NCI-H82 (cell line): ENCODE measurements around the gene MRTFB.
A peak's percentile ranks its signal among the peaks of the same experiment; 100 is the strongest.

ENCODE experiments used
- DNase-seq: peaks from one replicate; lab custom pipeline; 2025; lab: John Stamatoyannopoulos, UW

Gene MRTFB

DNA sequence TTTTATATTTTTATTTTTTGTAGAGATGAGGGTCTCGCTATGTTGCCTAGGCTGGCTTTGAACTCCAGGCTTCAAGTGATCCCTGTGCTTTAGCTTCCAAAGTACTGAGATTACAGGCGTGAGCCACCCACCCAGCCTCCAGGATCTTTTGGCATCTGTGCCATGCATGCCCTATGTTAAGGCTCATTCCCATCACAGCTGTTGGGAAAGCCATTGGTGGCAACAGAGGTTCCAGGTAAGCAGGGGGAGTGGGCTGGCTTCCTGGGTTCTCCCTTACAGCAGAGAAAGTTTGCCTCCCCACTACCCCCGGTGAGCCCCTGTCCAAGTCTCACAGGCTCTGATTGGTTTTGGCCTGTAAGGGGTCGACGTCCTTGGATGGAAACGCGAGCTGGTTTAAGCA, 8.9 kb upstream of the MRTFB start:
- DNase-seq = no peak

DNA sequence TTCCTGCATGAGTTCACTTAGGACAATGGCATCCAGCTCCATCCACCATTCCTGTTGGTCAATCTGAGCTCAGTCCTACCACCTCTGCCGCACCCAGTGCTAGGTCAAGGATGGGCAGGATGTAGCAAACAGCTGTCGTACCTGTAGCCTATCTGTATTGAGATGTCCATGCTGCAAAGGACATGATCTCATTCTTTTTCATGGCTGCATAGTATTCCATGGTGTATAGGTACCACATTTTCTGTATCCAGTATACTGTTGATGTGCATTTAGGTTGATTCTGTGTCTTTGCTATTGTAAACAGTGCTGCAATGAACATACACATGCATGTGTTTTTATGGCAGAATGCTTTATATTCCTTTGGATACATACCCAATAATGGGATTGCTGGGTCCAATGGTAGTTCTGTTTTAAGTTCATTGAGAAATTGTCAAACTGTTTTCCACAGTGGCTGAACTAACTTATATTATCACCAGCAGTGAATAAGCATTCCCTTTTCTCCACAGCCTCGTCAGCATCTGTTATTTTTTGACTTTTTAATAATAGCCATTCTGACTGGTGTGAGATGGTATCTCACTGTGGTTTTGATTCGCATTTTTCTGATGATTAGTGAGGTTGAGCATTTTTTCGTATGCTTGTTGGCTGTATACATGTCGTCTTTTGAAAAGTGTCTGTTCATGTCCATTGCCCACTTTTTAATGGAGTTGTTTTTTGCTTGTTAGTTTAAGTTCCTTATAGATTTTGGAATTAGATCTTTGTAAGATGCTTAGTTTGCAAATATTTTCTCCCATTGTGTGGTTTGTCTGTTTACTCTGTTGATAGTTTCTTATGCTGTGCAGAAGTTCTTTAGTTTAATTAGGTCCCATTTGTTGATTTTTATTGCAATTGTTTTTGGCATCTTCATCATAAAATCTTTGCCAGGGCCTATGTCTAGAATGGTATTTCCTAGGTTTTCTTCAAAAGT, 7.2 kb upstream of the MRTFB start:
- no peak for DNase-seq

- no peak for DNase-seq
Observed at GRCh38 chr16:14069818-14070217, 1.3 kb upstream of the MRTFB start.

DNA sequence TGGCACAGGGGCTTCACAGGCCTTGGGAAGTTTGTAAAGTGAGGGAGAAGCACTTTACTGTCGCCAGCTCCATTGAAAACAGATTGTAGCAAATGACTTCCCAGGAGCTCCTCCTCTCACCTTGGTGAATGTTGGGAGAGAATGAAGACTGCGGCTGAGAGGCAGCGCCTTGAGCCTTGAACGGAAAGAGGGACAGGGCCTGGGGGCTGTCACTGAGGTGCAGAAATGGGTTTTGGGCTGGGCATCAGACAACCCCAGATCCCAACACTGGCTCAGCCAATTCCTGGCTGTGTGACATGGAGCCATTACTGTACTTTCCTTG, 603 bp upstream of the MRTFB start:
- DNase-seq = no peak

DNA sequence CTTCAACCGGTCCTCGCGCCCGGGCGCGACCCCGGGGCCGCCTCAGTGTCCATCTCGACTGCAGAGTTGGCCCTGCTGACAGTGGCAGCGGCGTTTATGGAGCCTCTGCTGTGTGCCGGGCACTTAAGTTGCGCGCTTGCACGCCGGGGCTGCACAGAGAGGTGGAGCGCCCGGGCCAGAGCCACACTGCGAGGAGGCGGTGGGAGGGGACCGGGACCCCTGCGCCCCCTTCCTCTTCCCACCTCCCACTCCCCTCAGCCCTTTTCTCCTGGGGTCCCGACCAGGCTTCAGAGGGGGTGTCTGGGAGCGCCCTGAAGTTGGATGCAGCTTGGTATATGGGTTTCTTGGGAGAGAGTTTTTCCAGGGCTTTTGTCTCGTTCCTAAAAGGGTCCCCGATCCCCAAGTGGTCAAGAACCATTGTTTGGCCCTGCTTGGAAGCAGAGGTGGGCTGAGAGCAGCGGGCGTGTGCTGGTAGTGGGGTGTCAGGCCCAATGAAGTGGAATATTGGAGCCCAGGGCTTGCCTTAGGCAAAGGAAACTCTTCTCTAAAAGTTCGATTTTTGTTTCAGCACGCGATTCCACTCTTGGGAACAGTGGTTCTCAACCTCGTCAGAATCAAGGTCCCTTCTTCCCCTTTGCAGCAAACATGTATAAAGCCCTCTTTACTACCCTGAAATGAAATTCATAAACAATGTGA, 605 bp downstream of the MRTFB start:
- DNase-seq = peak; percentile 49

- DNase-seq = no peak
Observed at GRCh38 chr16:14072360-14072759, 1.2 kb downstream of the MRTFB start.

- DNase-seq = no peak
Observed at GRCh38 chr16:14074544-14074943, 3.4 kb downstream of the MRTFB start.

GRCh38 chr16:14077918-14078317, 6.8 kb downstream of the MRTFB start:
- no peak for DNase-seq

DNA sequence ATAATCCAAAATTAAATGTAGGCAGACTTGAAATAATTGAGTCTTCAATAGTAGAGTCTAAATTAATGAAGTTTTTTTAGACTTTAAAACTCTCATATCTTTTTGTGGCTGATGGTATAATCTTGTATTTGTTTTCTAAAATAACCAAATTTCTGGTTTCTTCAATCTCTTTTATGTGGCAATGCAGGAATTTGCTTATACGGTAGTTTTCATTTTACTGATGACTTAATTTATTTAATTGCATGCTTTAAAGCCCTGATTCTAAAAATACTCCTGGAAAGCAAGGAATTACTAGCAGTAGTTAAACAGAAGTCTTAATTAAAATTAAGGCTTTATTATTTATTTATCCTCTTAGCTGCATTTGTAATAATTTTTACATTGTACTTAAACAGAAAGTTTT, 15.4 kb downstream of the MRTFB start:
- no peak for DNase-seq

DNA sequence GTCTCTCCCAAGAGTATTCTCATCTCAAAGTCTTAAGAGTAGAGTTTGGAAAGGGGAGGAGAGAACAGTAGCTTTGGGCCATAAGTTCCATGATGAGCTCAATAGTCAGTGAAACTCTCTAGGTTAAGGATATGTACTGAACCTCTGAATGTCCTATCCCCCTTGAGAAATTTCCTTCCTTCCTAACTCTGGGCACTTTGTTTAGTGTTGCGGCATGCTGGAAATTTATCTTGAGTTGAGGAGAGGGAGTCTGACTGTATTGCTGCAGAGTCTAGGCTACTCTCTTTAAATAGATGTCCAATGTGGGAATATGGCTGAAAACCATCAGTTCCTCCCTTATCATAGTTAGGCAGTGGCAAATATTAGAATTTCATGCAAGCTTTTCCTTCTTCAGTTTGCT, 16.1 kb downstream of the MRTFB start:
- DNase-seq = no peak

- no peak for DNase-seq
Observed at GRCh38 chr16:14087590-14088154, 16.6 kb downstream of the MRTFB start.

DNA sequence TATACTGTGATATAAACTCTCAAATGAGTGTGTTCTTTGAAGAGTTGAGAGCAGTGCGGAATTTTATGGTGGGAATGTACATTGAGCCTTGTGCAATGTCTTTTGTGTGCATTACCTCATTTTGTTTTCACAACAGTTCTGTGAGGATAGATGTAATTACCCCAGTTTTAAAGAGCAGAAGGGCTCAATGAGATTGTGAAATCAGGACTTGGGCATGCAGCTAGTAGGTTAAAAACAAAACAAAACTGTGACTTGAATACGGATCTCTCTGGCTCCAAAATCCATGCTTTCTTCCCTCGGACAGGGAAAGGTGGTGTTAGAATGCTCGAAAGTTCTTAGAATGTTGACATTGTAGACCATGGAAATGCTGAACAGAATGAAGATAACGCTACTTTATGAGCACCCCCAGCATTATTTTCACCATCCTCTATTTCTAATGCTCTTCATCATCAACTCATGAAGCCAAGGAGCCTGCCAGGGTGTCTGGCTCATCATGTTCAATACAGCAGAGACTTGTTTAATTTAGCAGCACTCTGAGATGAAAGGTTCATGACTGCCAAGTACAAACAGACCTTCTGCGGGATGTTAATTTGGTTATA, 17.1 kb downstream of the MRTFB start:
- no peak for DNase-seq

DNA sequence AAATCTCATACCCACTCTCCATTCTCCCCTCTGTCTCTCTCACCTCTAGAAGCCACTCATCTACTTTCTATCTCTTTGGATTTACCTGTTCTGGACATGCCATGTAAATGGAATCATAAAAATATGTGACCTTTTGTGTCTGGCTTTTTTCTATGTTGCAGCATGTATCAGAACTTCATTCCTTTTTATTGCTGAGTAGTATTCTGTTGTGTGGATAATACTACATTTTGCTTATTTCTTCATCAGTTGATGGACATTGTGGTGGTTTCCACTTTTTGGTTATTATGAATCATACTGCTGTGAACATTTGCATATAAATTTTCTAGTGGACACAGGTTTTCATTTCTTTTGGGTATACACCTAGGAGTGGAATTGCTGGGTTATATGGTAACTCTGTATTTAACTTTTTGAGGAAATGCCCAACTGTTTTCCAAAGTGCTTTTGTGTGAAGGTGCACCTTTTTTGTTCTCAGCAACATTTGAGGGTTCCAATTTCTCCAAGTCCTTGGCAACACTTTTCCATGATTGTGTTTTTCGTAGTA, 18.2 kb downstream of the MRTFB start:
- no peak for DNase-seq

- no peak for DNase-seq
Observed at GRCh38 chr16:14092561-14092960, 21.4 kb downstream of the MRTFB start.

DNA sequence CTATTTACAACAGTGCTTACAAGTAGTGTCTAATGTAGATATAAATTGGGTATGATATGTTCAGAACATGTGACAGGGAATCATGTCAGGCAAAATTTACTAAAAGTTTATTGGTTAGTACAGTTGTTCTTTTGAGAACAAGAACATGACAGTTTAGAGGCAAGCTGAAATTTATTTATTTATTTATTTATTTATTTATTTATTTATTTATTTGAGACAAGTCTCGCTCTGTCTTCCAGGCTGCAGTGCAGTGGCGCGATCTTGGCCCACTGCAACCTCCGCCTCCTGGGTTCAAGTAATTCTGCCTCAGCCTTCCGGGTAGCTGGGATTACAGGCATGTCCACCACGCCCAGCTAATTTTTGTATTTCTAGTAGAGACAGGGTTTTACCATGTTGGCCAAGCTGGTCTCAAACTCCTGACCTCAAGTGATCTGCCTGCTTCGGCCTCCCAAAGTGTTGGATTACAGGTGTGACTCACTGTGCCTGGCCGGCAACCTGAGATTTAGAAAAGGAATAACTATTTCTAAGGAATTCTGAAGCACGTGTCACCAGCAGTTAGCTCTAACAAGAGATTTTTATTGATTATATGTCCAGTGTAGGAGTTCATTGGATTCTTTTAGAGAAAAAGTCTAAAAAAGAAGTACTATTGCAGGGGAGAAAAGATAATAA, 24.9 kb downstream of the MRTFB start:
- DNase-seq = no peak

DNA sequence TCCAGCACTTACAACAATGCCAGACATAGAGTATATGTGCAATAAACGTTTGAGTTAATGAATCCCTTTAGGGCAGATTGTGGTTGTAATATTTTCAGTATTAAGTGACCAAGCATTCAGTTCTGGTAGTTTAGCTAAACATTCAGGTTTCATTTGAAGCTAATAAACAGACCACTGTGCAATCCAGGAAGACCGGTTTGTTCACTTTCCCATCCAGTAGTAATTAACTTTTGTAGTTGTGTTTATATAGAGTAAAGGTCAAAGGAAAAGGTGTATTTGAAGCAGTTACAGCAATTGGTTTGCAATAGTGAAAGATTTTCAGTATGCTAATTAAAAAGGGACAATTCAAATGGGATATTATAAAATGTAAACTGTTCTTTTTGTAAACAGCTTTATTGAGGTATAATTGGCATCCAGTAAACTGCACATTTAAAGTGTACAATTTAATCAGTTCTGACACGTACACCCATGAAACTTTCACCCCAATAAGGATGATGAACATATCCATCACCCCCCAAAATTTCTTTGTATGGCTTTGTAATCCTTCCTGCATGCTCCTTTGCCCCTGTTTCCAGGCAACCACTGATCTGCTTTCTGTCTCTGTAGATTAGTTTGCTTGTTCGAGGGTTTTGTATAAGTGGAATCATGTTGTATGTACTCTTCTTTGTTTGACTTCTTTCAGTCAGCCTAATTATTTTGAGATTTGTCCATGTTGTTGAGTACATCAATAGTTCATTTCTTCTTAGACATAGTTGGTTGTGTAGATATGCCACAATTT, 26.3 kb downstream of the MRTFB start:
- DNase-seq = no peak

DNA sequence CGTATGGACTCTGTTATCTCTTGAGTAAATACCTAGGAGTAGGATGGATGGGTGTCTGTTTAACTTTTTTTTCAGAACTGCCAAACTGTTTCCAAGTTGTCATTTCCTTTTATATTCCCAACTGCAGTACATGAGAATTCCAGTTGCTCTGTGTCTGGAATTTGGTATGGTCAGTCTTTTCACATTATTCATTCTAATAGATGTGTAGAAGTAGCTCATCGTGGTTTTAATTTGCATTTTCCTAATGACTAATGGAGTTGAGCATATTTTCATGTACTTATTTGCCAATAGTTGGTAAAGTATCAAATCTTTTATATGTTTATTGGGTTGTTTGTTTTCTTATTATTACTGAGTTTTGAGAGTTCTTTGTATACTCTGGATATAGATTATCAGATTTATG, 27.0 kb downstream of the MRTFB start:
- no peak for DNase-seq

GRCh38 chr16:14100825-14101224, 29.7 kb downstream of the MRTFB start:
- DNase-seq = no peak

- DNase-seq = no peak
Observed at GRCh38 chr16:14101415-14101814, 30.3 kb downstream of the MRTFB start.

DNA sequence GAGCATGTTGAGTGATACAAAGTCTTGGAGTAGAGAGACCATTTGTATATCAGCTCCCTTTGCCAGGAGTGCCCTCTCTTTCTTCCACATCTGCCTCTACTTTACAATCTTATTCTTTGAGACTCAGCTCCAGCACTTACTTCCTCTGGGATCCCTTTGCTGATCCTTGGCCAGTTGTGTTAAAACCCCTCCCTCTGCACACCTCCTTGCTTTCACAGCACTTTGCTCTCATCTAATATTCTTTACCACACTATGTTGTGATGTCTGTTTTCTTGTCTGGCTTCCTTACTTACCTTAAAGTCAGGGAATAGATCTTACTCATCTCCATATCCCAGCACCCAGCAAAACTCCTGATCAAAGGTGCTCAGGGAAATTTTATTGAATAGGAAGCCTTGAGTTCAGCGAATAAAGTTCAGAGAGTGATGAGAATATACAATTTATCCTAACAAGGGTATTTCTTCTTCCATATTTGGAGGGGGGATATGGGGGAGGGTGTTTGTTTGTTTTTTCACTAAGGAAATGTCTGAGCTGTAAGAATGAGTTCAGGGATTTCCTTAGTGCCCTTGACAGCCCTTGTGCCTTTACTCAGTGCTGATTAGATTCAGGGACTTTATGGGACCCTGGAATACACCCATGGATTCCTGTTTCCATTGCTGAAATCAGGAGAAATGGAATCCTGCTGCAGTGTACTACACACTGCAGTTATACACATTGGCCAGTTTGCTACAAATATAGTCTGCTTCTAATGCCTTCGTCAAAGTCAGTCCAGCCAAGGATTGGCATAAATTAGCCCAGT, 32.0 kb downstream of the MRTFB start:
- no peak for DNase-seq
